NCI-H1417 (cell line): Measurements from ENCODE around the gene ABCA7.
A peak's percentile ranks its signal among the peaks of the same experiment; 100 is the strongest.

Source experiments
- DNase-seq, 3 experiments: peaks; one replicate each; lab custom pipeline; 2025; lab: John Stamatoyannopoulos, UW

The ABCA7 gene

GRCh38 chr19:1040476-1041271, 767 bp downstream of the ABCA7 start:
- peak; percentile 86 to 96 (median 92) for DNase-seq

GRCh38 chr19:1041272-1041834, 1.4 kb downstream of the ABCA7 start:
- DNase-seq: no peak

- DNase-seq: no peak
Measured at GRCh38 chr19:1041835-1042685, 2.2 kb downstream of the ABCA7 start.

GRCh38 chr19:1042689-1043511, 3.0 kb downstream of the ABCA7 start:
- no peak for DNase-seq

- DNase-seq: no peak
Measured at GRCh38 chr19:1045247-1045603, 5.3 kb downstream of the ABCA7 start.

GRCh38 chr19:1046117-1046626, 6.3 kb downstream of the ABCA7 start:
- no peak for DNase-seq

- no peak for DNase-seq
Measured at GRCh38 chr19:1046836-1047695, 7.2 kb downstream of the ABCA7 start.

- no peak for DNase-seq
Measured at GRCh38 chr19:1047696-1048147, 7.8 kb downstream of the ABCA7 start.

GRCh38 chr19:1049106-1049505, 9.2 kb downstream of the ABCA7 start:
- DNase-seq: no peak

- DNase-seq: no peak
Measured at GRCh38 chr19:1049800-1050199, 9.9 kb downstream of the ABCA7 start.

GRCh38 chr19:1050989-1051788, 11.3 kb downstream of the ABCA7 start:
- no peak for DNase-seq

GRCh38 chr19:1051791-1052190, 11.9 kb downstream of the ABCA7 start:
- no peak for DNase-seq

- DNase-seq: no peak
Measured at GRCh38 chr19:1052349-1052975, 12.6 kb downstream of the ABCA7 start.

GRCh38 chr19:1053176-1054101, 13.5 kb downstream of the ABCA7 start:
- no peak for DNase-seq

- no peak for DNase-seq
Measured at GRCh38 chr19:1054102-1055027, 14.5 kb downstream of the ABCA7 start.

- no peak for DNase-seq
Measured at GRCh38 chr19:1055028-1055425, 15.1 kb downstream of the ABCA7 start.
